ENCODE results near the gene DDAH1.
A peak's percentile ranks its signal among the peaks of the same experiment; 100 is the strongest.
"Not testable (repeated sequence)": the region's sequence is repeated elsewhere in the genome, so short reads cannot be mapped to it uniquely, and the experiment has no call there.

The DDAH1 gene

DNA sequence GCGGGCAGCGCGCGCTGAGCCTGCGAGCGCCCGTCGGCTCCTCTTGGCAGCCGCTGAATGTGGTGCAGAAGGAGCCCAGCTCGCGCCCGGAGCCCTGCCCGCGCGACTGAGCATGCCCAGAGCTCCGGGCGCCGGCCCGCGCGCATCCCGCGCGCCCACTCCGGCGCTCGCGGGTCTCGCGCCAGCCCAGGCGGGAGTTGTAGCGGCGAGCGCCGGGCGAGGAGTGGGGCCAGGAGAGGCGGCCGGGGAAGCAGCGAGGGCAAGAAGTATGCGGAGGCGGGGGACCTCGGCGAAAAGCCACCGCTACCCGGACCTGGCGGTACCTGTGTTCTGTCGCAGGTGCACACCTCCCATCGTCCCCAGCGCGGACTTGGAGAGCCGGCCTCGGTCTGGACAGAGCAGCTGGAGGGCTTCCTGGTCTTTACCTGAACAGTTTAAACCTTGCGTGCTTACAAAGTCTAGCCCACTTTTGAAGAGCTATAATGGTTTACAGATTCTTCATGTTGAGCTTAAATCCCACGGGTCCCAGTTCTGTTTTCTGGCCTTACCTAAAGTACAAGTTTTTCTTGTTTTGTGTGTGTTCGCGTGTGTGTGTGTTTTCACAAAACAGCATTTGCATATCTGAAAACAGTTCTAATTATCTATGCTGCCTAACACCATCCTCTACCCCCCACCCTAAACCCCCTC lies at the start of gene DDAH1:
TSS of gene DDAH1 (minus strand) at position 61 of the 687 bp plus-strand sequence. CDS start 114 bp downstream, outside the sequence.
- no peak for DNase-seq

- DNase-seq, result not testable (repeated sequence)
Measured at GRCh38 chr1:85513998-85514397, 49.0 kb upstream of the DDAH1 start.

- DNase-seq, result no peak
Measured at GRCh38 chr1:85504417-85504816, 39.5 kb upstream of the DDAH1 start.

GRCh38 chr1:85502625-85503083 lies 37.7 kb upstream of the DDAH1 start:
- peak; percentile 1 for DNase-seq

- no peak for DNase-seq
Measured at GRCh38 chr1:85502171-85502570, 37.2 kb upstream of the DDAH1 start.

DNA sequence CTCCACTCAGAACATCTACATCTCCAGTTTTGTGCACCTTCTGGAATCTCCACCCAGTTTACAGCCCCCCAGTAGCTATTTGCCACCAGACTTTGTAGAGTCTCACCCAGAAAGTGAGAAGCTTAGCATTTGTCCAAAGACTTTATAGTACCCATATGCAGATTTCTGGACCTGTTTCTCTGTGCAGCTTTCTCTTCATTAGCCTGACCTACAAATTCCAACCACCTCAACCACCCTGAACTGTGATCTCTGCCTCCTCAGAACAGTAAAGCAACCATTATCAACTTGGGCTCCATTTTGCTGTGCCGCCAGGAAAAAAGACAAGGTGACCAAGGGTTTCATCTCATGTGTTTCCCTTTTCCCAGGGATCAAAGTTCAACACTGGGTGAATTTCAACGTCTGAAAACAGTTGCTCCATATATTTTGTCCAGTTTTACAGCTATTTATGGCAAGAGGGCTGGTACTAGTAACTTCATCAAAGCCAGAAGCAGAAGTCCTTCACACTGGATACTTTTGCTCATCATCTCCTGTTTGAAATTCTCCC lies 36.5 kb upstream of the DDAH1 start:
- no peak for DNase-seq

- DNase-seq, result no peak
Measured at GRCh38 chr1:85496941-85497582, 32.1 kb upstream of the DDAH1 start.

GRCh38 chr1:85495556-85495955 lies 30.6 kb upstream of the DDAH1 start:
- DNase-seq, result no peak

DNA sequence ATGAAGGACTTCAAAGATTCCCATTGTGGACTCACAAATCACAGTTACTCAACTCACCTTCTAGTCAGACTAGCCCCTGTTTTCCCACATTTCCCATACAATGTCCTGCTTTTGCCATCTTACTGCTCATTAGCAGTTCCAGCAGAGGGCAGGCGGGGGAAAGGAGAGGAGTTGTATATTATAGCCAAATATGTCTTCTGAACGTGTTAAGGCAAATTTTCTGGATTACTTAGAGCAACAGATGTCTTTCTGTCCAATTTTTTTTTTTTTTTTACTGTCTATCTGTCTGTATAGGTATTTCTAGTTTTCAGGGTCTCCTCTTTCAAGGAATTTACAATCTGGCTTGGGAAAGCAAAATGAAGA lies 29.9 kb upstream of the DDAH1 start:
- DNase-seq, result no peak

- DNase-seq, result no peak
Measured at GRCh38 chr1:85494074-85494903, 29.3 kb upstream of the DDAH1 start.

GRCh38 chr1:85490270-85490985 lies 25.5 kb upstream of the DDAH1 start:
- no peak for DNase-seq

GRCh38 chr1:85488126-85488525 lies 23.2 kb upstream of the DDAH1 start:
- DNase-seq, result no peak

GRCh38 chr1:85485516-85485915 lies 20.6 kb upstream of the DDAH1 start:
- no peak for DNase-seq

- no peak for DNase-seq
Measured at GRCh38 chr1:85484716-85485115, 19.8 kb upstream of the DDAH1 start.

- DNase-seq, result no peak
Measured at GRCh38 chr1:85484264-85484663, 19.3 kb upstream of the DDAH1 start.

- no peak for DNase-seq
Measured at GRCh38 chr1:85481688-85482087, 16.7 kb upstream of the DDAH1 start.

DNA sequence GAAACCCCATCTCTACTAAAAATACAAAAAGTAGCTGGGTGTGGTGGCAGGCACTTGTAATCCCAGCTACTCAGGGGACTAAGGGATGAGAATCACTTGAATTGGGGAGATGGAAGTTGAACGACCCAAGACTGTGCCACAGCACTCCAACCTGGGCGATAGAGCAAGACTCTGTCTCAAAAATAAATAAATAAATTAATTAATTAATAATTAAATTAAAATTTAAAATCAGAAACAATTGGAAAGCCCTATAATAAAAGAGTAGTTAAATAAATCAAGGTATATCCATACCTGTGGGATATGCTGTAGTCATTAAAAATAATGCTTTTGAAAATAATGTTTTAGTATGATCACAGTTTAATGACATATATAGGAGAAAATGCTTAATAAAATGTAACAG lies 15.6 kb upstream of the DDAH1 start:
- DNase-seq, result no peak

GRCh38 chr1:85479491-85479890 lies 14.5 kb upstream of the DDAH1 start:
- DNase-seq, result no peak

DNA sequence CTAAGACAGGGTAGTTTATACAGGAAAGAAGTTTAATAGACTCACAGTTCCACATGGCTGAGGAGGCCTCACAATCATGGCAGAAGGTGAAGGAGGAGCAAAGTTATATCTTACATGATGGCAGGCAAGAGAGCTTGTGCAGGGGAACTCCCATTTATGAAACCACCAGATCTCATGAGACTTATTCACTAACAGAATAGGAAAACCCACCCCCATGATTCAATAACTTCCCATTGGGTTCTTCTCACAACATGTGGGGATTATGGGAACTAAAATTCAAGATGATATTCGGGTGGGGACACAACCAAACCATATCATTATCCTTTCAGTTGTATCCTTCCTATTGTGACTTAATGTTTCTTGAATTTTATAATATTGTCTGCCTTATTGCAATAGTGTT lies 13.4 kb upstream of the DDAH1 start:
- DNase-seq, result no peak

GRCh38 chr1:85475055-85475454 lies 10.1 kb upstream of the DDAH1 start:
- DNase-seq, result no peak

DNA sequence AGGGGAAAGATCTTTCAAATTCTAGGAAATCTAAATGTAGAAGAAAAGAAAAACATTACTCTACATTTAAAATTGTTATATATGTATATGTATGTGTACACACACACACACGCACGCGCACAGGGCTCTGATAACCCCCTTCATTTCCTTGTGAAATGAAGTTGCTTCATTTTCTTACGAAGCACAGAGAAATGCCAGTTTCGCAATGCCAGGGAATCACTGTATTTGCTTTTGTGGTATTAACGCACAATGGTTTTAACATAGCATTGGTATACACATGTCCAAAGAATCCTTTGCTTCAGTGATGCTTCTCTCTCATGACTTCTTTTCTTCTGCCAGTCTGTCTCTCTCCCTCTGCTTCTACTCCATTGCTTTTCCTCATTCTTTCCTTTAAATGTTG lies 8.4 kb upstream of the DDAH1 start:
- DNase-seq, result no peak

- DNase-seq, result no peak
Measured at GRCh38 chr1:85471558-85471957, 6.6 kb upstream of the DDAH1 start.

DNA sequence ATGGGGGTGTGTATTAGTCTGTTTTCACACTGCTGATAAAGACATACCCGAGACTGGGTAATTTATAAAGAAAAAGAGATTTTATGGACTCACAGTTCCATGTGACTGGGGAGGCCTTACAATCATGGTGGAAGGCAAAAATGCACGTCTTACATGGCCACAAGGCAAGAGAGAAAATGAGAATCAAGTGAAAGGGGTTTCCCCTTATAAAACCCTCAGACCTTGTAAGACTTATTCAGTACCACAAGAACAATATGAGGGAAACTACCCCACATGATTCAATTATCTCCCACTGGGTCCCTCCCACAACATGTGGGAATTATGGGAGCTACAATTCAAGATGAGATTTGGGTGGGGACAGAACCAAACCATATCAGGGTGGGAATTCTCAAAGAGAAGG lies 5.2 kb upstream of the DDAH1 start:
- DNase-seq, result not testable (repeated sequence)

Measured in CD4-positive, alpha-beta T cell treated with Interleukin-17A for 1 hour (primary cell).